Ishikawa (cell line): Measurements from ENCODE around the gene TPRG1.

Source experiments
- CEBPB ChIP-seq: IDR thresholded peaks from 2 replicates; pipeline ENCODE4 v1.6.1; 2012
- CREB1 ChIP-seq: IDR thresholded peaks from 2 replicates; pipeline ENCODE4 v1.6.1; 2012; ENCODE audit warnings: low read depth
- EGR1 ChIP-seq: IDR thresholded peaks from 2 replicates; pipeline ENCODE4 v1.6.1; 2012
- EP300 ChIP-seq: IDR thresholded peaks from 2 replicates; pipeline ENCODE4 v1.6.1; 2012; ENCODE audit warnings: borderline replicate concordance
- FOXM1 ChIP-seq: IDR thresholded peaks from 2 replicates; pipeline ENCODE4 v1.6.1; 2012; ENCODE audit warnings: low read depth, borderline replicate concordance
- NFIC ChIP-seq: IDR thresholded peaks from 2 replicates; pipeline ENCODE4 v1.6.1; 2012
- RAD21 ChIP-seq: IDR thresholded peaks from 2 replicates; pipeline ENCODE4 v1.6.1; 2012; ENCODE audit warnings: low read depth
- TAF1 ChIP-seq: IDR thresholded peaks from 2 replicates; pipeline ENCODE4 v1.6.1; 2012; ENCODE audit warnings: low read depth, mild to moderate bottlenecking
- TCF12 ChIP-seq: IDR thresholded peaks from 2 replicates; pipeline ENCODE4 v1.6.1; 2012; ENCODE audit warnings: low read depth
- TEAD4 ChIP-seq: IDR thresholded peaks from 2 replicates; pipeline ENCODE4 v1.6.1; 2012
- USF1 ChIP-seq: IDR thresholded peaks from 2 replicates; pipeline ENCODE4 v1.6.1; 2012
- YY1 ChIP-seq: IDR thresholded peaks from 2 replicates; pipeline ENCODE4 v1.6.1; 2012; ENCODE audit warnings: low read depth
- ZBTB7A ChIP-seq: IDR thresholded peaks from 2 replicates; pipeline ENCODE4 v1.6.1; 2012; ENCODE audit warnings: low read depth
- TF ChIP-seq, protein P1 (sequence below): IDR thresholded peaks from 2 replicates; pipeline ENCODE4 v1.6.1; 2012; ENCODE audit warnings: low read depth, mild to moderate bottlenecking
- TF ChIP-seq, protein P2 (sequence below): IDR thresholded peaks from 2 replicates; pipeline ENCODE4 v1.6.1; 2012

TPRG1 gene

DNA sequence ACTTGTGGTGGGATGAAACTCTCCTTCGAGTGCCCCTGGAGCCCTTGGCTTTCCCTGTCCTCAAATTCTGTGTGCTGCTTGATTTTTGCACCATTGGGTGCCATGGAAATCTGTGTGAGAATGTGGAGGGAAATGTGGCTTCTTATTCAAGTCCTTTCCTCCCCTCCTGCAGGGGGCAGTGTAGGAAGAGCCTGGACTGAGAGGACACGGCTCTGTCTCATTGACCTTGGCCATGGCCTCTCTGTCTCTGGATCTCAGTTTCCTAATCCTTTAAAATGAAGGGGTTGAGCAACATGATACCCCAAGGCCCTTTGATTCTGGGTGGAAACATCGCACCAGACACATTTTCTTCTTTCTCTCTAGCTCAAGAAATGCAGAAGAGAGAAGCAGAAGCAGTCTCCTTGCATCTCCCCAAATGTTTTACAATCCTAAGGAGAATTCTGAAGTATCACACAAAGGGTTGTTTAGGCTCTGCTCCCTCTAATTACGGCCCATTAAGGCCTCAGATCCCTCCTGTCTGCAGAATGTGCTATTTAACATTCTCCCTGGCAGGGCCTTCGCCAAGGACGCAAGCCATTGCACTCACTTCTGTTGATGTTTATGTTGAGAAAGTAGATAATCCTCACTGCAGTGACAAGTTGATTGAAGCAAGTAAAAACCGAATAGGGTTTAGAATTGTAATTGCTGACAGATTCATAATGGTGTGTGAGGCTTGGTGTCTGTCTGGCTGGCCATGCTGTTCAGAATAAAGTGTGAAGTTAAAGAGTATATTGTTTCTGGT is 169.1 kb downstream of the TPRG1 start:
- no peak for TF ChIP-seq ZBTB7A
- no peak for TF ChIP-seq TEAD4
- TF ChIP-seq FOXM1 = no peak
- TF ChIP-seq NFIC = no peak
- TF ChIP-seq RAD21 = peak; percentile 49
- TF ChIP-seq CREB1 = no peak
- TF ChIP-seq, protein P1, sequence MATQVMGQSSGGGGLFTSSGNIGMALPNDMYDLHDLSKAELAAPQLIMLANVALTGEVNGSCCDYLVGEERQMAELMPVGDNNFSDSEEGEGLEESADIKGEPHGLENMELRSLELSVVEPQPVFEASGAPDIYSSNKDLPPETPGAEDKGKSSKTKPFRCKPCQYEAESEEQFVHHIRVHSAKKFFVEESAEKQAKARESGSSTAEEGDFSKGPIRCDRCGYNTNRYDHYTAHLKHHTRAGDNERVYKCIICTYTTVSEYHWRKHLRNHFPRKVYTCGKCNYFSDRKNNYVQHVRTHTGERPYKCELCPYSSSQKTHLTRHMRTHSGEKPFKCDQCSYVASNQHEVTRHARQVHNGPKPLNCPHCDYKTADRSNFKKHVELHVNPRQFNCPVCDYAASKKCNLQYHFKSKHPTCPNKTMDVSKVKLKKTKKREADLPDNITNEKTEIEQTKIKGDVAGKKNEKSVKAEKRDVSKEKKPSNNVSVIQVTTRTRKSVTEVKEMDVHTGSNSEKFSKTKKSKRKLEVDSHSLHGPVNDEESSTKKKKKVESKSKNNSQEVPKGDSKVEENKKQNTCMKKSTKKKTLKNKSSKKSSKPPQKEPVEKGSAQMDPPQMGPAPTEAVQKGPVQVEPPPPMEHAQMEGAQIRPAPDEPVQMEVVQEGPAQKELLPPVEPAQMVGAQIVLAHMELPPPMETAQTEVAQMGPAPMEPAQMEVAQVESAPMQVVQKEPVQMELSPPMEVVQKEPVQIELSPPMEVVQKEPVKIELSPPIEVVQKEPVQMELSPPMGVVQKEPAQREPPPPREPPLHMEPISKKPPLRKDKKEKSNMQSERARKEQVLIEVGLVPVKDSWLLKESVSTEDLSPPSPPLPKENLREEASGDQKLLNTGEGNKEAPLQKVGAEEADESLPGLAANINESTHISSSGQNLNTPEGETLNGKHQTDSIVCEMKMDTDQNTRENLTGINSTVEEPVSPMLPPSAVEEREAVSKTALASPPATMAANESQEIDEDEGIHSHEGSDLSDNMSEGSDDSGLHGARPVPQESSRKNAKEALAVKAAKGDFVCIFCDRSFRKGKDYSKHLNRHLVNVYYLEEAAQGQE = no peak
- no peak for TF ChIP-seq EGR1
- TF ChIP-seq YY1 = 0 out of 2 replicates have a peak, but pooled peaks have one; percentile 39

- TF ChIP-seq EGR1 (no peak), TEAD4 (no peak), TAF1 (no peak), USF1 (no peak), ZBTB7A (no peak), CEBPB (no peak), NFIC (no peak), RAD21 (no peak), YY1 (no peak), EP300 (no peak), CREB1 (no peak), TCF12 (no peak), FOXM1 (no peak)
- TF ChIP-seq, protein P2, sequence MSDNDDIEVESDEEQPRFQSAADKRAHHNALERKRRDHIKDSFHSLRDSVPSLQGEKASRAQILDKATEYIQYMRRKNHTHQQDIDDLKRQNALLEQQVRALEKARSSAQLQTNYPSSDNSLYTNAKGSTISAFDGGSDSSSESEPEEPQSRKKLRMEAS = no peak
- TF ChIP-seq, protein P1 = no peak
Observed at GRCh38 chr3:189342811-189343210, 171.0 kb downstream of the TPRG1 start.

DNA sequence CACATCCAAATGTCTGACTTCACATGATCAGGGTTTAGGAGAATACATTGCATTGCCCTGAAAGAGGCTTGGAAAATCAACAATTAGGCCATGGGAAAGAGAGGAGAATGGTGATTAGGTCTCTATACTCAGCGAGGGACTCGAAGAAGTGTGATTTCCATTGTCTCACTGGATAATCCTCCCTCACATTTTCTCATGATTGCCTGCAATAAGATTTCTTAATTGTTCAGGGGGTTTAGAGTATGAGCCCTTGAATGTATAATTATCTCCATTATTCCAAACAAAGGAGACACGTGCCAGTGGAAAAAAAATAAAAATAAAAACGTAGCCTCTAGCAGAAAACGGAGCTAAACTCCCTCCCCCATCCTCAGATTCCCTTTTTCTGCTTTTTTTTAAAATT is 173.2 kb downstream of the TPRG1 start:
- TF ChIP-seq RAD21 = no peak
- TF ChIP-seq EP300 = no peak
- TF ChIP-seq CREB1 = no peak
- no peak for TF ChIP-seq EGR1
- no peak for TF ChIP-seq USF1
- TF ChIP-seq, protein P2 = no peak
- no peak for TF ChIP-seq NFIC
- TF ChIP-seq ZBTB7A = no peak
- no peak for TF ChIP-seq FOXM1
- TF ChIP-seq CEBPB = no peak
- TF ChIP-seq TAF1 = no peak
- no peak for TF ChIP-seq TEAD4
- TF ChIP-seq TCF12 = no peak
- TF ChIP-seq, protein P1 = no peak
- no peak for TF ChIP-seq YY1

GRCh38 chr3:189349772-189350171 is 178.0 kb downstream of the TPRG1 start:
- TF ChIP-seq CREB1 = no peak
- TF ChIP-seq CEBPB = no peak
- no peak for TF ChIP-seq EGR1
- no peak for TF ChIP-seq RAD21
- TF ChIP-seq TAF1 = no peak
- TF ChIP-seq, protein P2 = no peak
- TF ChIP-seq TCF12 = no peak
